22Rv1 (cell line): ENCODE data around the gene NT5DC4.

Source experiments
- ZFX ChIP-seq: fragments of 450-650 bp; IDR thresholded peaks from 2 replicates; pipeline ENCODE4 v1.6.1; 2017; ENCODE audit warnings: antibody characterized with exemption, borderline replicate concordance
- TF ChIP-seq, protein P1 (sequence below): fragments of 450-650 bp; IDR thresholded peaks from 2 replicates; pipeline ENCODE4 v1.5.1; 2017; ENCODE audit warnings: mild to moderate bottlenecking

DNA sequence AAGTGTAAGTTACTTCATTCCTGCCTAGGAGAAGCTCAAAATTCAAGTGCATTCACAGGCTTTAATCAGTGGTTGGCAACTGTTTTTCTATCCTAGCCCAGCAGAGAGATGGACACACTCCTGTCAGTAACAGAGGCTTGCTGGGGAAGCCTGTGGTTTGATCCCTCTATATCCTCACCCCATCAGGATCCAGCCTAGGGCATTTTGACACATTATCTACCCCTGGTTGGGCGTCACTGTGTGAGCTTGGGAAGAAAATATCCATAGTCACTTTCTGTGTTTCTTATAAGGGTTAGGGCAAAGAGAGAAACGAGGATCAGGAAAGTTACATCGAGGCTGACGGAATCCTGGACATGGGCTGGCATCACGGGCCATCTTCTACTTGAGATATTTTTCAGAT, 10.0 kb downstream of the NT5DC4 start:
- TF ChIP-seq, protein P1, sequence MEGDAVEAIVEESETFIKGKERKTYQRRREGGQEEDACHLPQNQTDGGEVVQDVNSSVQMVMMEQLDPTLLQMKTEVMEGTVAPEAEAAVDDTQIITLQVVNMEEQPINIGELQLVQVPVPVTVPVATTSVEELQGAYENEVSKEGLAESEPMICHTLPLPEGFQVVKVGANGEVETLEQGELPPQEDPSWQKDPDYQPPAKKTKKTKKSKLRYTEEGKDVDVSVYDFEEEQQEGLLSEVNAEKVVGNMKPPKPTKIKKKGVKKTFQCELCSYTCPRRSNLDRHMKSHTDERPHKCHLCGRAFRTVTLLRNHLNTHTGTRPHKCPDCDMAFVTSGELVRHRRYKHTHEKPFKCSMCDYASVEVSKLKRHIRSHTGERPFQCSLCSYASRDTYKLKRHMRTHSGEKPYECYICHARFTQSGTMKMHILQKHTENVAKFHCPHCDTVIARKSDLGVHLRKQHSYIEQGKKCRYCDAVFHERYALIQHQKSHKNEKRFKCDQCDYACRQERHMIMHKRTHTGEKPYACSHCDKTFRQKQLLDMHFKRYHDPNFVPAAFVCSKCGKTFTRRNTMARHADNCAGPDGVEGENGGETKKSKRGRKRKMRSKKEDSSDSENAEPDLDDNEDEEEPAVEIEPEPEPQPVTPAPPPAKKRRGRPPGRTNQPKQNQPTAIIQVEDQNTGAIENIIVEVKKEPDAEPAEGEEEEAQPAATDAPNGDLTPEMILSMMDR: no peak
- TF ChIP-seq ZFX: no peak
